Muscle layer of colon (tissue), 2 donors: ENCODE data around the gene TIMM22.
"Not testable (repeated sequence)": the region's sequence is repeated elsewhere in the genome, so short reads cannot be mapped to it uniquely, and the experiment has no call there.

Source experiments
- H3K27ac ChIP-seq: one replicate; pipeline ENCODE4 v1.7.0; 2013; ENCODE audit warnings: low read depth, mild to moderate bottlenecking, low read length, moderate library complexity
- H3K27me3 ChIP-seq, 2 donors: one replicate each; pipeline ENCODE4 v1.7.0; 2013; ENCODE audit warnings: low read length in 2 of 2, mild to moderate bottlenecking in 2 of 2; ENCODE audit not compliant: insufficient read depth in 2 of 2, control insufficient read depth in 1 of 2
- H3K36me3 ChIP-seq: one replicate; pipeline ENCODE4 v1.7.0; 2013; ENCODE audit warnings: mild to moderate bottlenecking, low read length; ENCODE audit not compliant: insufficient read depth
- H3K4me1 ChIP-seq: one replicate; pipeline ENCODE4 v1.7.0; 2013; ENCODE audit warnings: mild to moderate bottlenecking, low read length; ENCODE audit not compliant: insufficient read depth
- H3K4me3 ChIP-seq, 2 donors: one replicate each; pipeline ENCODE4 v1.7.0; 2013; ENCODE audit warnings: low read length in 2 of 2, low read depth in 1 of 2, mild to moderate bottlenecking in 1 of 2, moderate library complexity in 1 of 2
- H3K9ac ChIP-seq: one replicate; pipeline ENCODE4 v1.7.0; 2013; ENCODE audit warnings: low read length
- H3K9me3 ChIP-seq: one replicate; pipeline ENCODE4 v1.7.0; 2013; ENCODE audit warnings: mild to moderate bottlenecking, low read length
- donor health status: abdominal sarcoma.
- donor health status: Adenocarcinoma of cecum.

The TIMM22 gene

GRCh38 chr17:987931-988330 lies 9.0 kb upstream of the TIMM22 start:
- Histone ChIP-seq H3K4me1 (no peaks in the 10 kb centered on the region), H3K9ac (no peak overlapping the region), H3K9me3 (no peaks in the 10 kb centered on the region), H3K4me3 (no peak overlapping the region), H3K27ac (no peak overlapping the region), H3K27me3 (no peaks in the 10 kb centered on the region), H3K36me3 (no peaks in the 10 kb centered on the region)

GRCh38 chr17:988561-988960 lies 8.4 kb upstream of the TIMM22 start:
- Histone ChIP-seq H3K27me3 (no peaks in the 10 kb centered on the region), H3K36me3 (no peaks in the 10 kb centered on the region), H3K9me3 (no peaks in the 10 kb centered on the region), H3K9ac (no peak overlapping the region), H3K4me3 (no peak overlapping the region), H3K27ac (no peak overlapping the region), H3K4me1 (no peaks in the 10 kb centered on the region)

- no peaks in the 10 kb centered on the region for H3K9me3 ChIP-seq
- H3K36me3 ChIP-seq = no peaks in the 10 kb centered on the region
- H3K27me3 ChIP-seq = no peaks in the 10 kb centered on the region
- H3K27ac ChIP-seq = no peak overlapping the region
- H3K4me1 ChIP-seq = peaks cover 6% of the 10 kb centered on the region
- no peak overlapping the region for H3K4me3 ChIP-seq
- H3K9ac ChIP-seq = no peak overlapping the region
These were observed 4.0 kb upstream of the TIMM22 start for GRCh38 chr17:992933-993332.

GRCh38 chr17:995324-995723 lies 1.6 kb upstream of the TIMM22 start:
- H3K4me1 ChIP-seq = peaks cover 25% of the 10 kb centered on the region
- not testable (repeated sequence) for H3K27me3 ChIP-seq, H3K9ac ChIP-seq, H3K4me3 ChIP-seq, H3K36me3 ChIP-seq, H3K9me3 ChIP-seq, H3K27ac ChIP-seq

GRCh38 chr17:998111-998510 lies 1.2 kb downstream of the TIMM22 start:
- Histone ChIP-seq H3K36me3 (peaks cover 36% of the 10 kb centered on the region), H3K4me1 (peaks cover 53% of the 10 kb centered on the region), H3K27me3 (no peaks in the 10 kb centered on the region), H3K27ac (no peak overlapping the region), H3K4me3 (peak overlapping the region in 1 of 2 donors; percentile 97), H3K9me3 (no peaks in the 10 kb centered on the region), H3K9ac (no peak overlapping the region)

- Histone ChIP-seq H3K4me1 (peaks cover 74% of the 10 kb centered on the region), H3K9me3 (no peaks in the 10 kb centered on the region), H3K36me3 (peaks cover 45% of the 10 kb centered on the region), H3K27me3 (no peaks in the 10 kb centered on the region), H3K9ac (no peak overlapping the region), H3K4me3 (peak overlapping the region in 1 of 2 donors; percentile 26), H3K27ac (peak overlapping the region; percentile 56)
These were observed 3.9 kb downstream of the TIMM22 start for GRCh38 chr17:1000597-1001461.

GRCh38 chr17:1001640-1002411 lies 4.9 kb downstream of the TIMM22 start:
- Histone ChIP-seq H3K9me3 (no peaks in the 10 kb centered on the region), H3K4me1 (peaks cover 81% of the 10 kb centered on the region), H3K36me3 (peaks cover 48% of the 10 kb centered on the region), H3K9ac (no peak overlapping the region), H3K27ac (peak overlapping the region; percentile 56), H3K27me3 (no peaks in the 10 kb centered on the region), H3K4me3 (no peak overlapping the region)

- no peaks in the 10 kb centered on the region for H3K9me3 ChIP-seq
- H3K36me3 ChIP-seq = peaks cover 53% of the 10 kb centered on the region
- no peaks in the 10 kb centered on the region for H3K27me3 ChIP-seq
- peak overlapping the region; percentile 56 for H3K27ac ChIP-seq
- no peak overlapping the region for H3K9ac ChIP-seq
- H3K4me3 ChIP-seq = no peak overlapping the region
- H3K4me1 ChIP-seq = peaks cover 81% of the 10 kb centered on the region
These were observed 5.5 kb downstream of the TIMM22 start for GRCh38 chr17:1002412-1002753.

- H3K4me3 ChIP-seq = no peak overlapping the region
- no peaks in the 10 kb centered on the region for H3K9me3 ChIP-seq
- H3K4me1 ChIP-seq = peaks cover 75% of the 10 kb centered on the region
- H3K9ac ChIP-seq = no peak overlapping the region
- no peak overlapping the region for H3K27ac ChIP-seq
- H3K36me3 ChIP-seq = peaks cover 59% of the 10 kb centered on the region
- no peaks in the 10 kb centered on the region for H3K27me3 ChIP-seq
These were observed 6.0 kb downstream of the TIMM22 start for GRCh38 chr17:1002771-1003555.

GRCh38 chr17:1003633-1003971 lies 6.7 kb downstream of the TIMM22 start:
- H3K9ac ChIP-seq = no peak overlapping the region

GRCh38 chr17:1003972-1004768 lies 7.2 kb downstream of the TIMM22 start:
- no peak overlapping the region for H3K27ac ChIP-seq
- H3K36me3 ChIP-seq = peaks cover 70% of the 10 kb centered on the region
- no peak overlapping the region for H3K4me3 ChIP-seq
- no peak overlapping the region for H3K9ac ChIP-seq
- H3K4me1 ChIP-seq = peaks cover 64% of the 10 kb centered on the region
- no peaks in the 10 kb centered on the region for H3K27me3 ChIP-seq
- H3K9me3 ChIP-seq = no peaks in the 10 kb centered on the region

More at GRCh38 chr17:1003633-1003971, 6.7 kb downstream of the TIMM22 start:
- no peaks in the 10 kb centered on the region for H3K9me3 ChIP-seq
- H3K36me3 ChIP-seq = peaks cover 65% of the 10 kb centered on the region
- no peak overlapping the region for H3K27ac ChIP-seq
- H3K4me3 ChIP-seq = no peak overlapping the region
- H3K4me1 ChIP-seq = peaks cover 68% of the 10 kb centered on the region
- no peaks in the 10 kb centered on the region for H3K27me3 ChIP-seq
